BLaER1 (cell line): ENCODE measurements around the gene GPAT2.
A peak's percentile ranks its signal among the peaks of the same experiment; 100 is the strongest.
"Not testable (repeated sequence)": the region's sequence is repeated elsewhere in the genome, so short reads cannot be mapped to it uniquely, and the experiment has no call there.

Source experiments
- H3K27ac ChIP-seq: shearing (Covaris generic); formaldehyde crosslinking; 2 replicates; pipeline ENCODE4 v1.8.1; 2022
- H3K27me3 ChIP-seq: shearing (Covaris generic); formaldehyde crosslinking; 2 replicates; pipeline ENCODE4 v1.8.1; 2022
- H3K36me3 ChIP-seq: shearing (Covaris generic); formaldehyde crosslinking; 2 replicates; pipeline ENCODE4 v1.8.1; 2022
- H3K4me1 ChIP-seq: shearing (Covaris generic); formaldehyde crosslinking; 2 replicates; pipeline ENCODE4 v1.8.1; 2022
- H3K4me2 ChIP-seq: shearing (Covaris generic); formaldehyde crosslinking; 2 replicates; pipeline ENCODE4 v1.8.1; 2022
- H3K4me3 ChIP-seq: shearing (Covaris generic); formaldehyde crosslinking; 2 replicates; pipeline ENCODE4 v1.8.1; 2022
- H3K9ac ChIP-seq: shearing (Covaris generic); formaldehyde crosslinking; 2 replicates; pipeline ENCODE4 v1.8.1; 2022
- H3K9me3 ChIP-seq: shearing (Covaris generic); formaldehyde crosslinking; 2 replicates; pipeline ENCODE4 v1.8.1; 2022
- H4K20me1 ChIP-seq: shearing (Covaris generic); formaldehyde crosslinking; 2 replicates; pipeline ENCODE4 v1.8.1; 2022
- Cebpa-rat ChIP-seq: shearing (Covaris generic); IDR thresholded peaks from 2 replicates; pipeline ENCODE4 v1.8.1; 2022

Gene GPAT2

DNA sequence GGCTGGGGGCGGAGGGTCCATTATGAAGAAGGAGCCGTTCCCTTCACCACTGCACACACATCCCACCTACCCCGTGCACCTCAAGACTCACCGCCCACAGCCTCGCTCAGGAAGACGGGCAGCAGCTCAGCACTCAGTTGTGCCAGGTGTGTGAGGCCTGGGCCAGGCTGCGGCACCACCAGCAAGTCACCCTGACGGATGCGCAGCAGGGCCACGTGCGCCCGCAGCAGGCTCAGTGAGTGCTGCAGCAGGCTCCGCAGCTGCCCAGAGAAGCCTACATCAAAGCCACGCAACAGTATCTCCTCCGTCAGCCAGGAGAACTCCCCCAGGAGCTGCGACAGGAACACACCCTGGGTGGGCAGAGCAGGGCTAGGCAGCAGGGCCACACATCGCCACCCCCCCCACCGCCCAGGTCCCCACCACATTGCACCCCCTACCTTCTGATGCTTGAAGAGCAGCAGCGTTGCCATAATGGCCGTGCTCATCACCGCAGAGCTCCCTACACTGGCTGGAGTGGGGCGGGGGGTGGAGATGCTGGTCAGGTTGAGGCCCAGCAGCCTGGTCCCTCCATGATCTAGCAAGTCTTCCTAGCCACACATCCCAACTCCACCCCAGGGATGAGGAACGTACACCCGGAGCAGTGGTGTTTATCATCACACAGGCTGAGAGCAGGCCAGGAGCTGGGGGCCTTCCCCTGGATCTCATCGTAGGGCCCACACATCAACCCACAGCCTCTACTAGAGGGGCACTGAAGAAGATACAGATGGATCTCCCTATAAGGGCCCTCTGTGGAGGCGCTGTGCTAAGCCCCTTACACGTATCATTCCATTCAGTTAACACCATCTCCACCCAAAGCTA lies 10.2 kb downstream of the GPAT2 start:
- Histone ChIP-seq H4K20me1 (no peaks in the 10 kb centered on the region), H3K4me1 (peaks cover 19% of the 10 kb centered on the region), H3K36me3 (no peaks in the 10 kb centered on the region), H3K4me2 (no peak overlapping the region), H3K9me3 (no peaks in the 10 kb centered on the region), H3K9ac (no peak overlapping the region), H3K4me3 (no peak overlapping the region), H3K27ac (no peak overlapping the region), H3K27me3 (no peaks in the 10 kb centered on the region)
- no peak for TF ChIP-seq Cebpa-rat

DNA sequence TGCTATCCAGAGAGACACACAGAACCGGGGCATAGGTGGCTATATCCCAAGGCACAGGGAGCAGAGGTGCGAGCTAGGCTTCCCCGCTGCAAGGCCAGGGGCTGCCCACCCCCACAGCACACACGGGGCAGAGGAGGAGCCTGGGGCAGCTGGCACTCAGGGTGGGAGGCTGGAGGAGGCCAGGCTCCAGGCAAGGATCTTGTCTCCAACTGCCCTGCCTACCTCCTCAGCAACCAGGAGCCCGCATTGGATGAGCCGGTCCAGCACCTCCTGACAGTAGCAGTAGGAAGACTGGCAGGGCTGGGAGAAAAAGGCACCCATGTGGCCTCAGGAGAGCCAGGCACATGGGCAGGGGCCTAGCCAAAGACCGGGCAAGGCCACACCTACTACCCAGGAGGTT lies 11.0 kb downstream of the GPAT2 start:
- H3K4me2 ChIP-seq, H3K4me3 ChIP-seq, H3K9me3 ChIP-seq, H4K20me1 ChIP-seq, H3K9ac ChIP-seq, H3K27ac ChIP-seq, H3K36me3 ChIP-seq, H3K27me3 ChIP-seq: not testable (repeated sequence)
- peaks cover 23% of the 10 kb centered on the region for H3K4me1 ChIP-seq

DNA sequence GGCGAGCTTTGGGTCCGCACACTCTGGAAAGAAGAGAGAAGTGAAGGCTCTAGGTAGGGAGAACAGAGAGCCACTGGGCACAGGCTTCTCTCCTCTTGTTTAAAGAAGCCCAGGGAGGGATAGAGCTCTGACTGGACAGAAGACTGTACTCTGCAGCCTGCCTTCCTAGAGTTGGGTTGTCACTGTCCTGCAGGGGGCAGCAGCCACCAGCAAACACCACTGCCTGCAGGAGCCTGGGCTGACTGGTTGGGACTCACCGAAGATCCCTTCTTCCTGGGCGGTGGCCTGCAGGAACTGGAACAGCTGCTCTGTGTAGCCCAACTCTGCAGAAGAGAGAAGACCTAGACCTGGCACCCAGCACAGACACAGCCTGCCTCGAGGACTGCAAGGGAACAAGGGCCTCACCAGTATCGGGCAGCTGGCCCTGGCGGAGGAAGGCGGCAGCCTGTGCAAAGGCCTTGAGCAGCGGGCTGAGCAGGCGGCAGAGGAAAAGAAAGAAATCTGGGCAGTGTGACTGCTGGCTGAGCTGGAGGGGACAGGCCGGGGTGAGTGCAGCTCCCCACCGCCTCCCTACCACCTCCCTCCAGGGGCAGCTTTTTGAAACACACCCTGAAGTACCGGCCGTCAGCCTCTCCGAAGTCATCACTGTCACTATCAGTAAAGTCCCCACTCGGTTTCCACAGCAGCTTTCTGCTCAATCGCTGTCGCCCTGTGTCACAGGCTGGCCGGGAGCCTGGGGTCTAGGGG lies 11.8 kb downstream of the GPAT2 start:
- not testable (repeated sequence) for H4K20me1 ChIP-seq, H3K27me3 ChIP-seq, H3K27ac ChIP-seq, H3K36me3 ChIP-seq, H3K9ac ChIP-seq, H3K9me3 ChIP-seq, H3K4me3 ChIP-seq
- H3K4me1 ChIP-seq, result peaks cover 23% of the 10 kb centered on the region
- peak overlapping the region; percentile 37 for H3K4me2 ChIP-seq

DNA sequence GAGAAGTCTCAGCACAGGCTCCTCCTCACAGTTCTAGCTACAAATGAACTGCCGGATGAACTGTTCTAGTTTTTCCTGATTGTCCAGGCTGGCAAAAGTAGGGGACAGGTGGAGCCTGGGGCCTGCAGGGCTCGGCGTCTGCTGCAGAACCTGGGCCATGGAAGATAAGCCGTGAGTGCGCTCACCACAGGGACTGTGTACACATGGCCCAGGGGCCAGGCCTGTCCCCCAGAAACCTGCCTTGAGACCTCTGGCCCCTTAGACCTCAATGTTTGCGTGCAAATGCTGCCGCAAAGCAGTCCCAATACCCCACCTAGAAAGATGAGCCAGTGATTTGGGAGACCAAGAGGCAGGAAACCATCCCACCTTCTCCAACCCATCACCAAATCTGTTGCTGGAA lies 12.6 kb downstream of the GPAT2 start:
- H3K27me3 ChIP-seq, H3K27ac ChIP-seq, H3K4me2 ChIP-seq, H3K36me3 ChIP-seq, H3K4me3 ChIP-seq, H3K9me3 ChIP-seq, H3K9ac ChIP-seq, H4K20me1 ChIP-seq: not testable (repeated sequence)
- peaks cover 23% of the 10 kb centered on the region for H3K4me1 ChIP-seq

DNA sequence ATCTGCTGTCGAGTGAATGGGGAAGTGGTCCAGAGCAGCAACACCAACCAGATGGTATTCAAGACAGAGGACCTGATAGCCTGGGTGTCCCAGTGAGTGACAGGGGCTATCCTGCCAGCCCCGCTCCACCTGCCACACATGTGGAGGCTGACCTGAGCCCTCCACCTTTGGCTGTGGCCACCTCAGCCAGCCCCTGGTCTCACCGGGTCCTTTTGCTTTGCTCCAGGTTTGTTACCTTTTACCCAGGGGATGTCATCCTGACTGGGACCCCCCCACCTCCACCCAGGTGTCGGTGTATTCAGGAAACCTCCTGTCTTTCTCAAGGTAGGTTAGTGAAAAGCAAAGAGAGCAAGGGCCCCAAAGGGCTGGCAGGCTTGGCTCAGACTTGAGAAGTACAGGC lies 13.6 kb downstream of the GPAT2 start:
- H3K9ac ChIP-seq, H3K4me3 ChIP-seq, H3K4me2 ChIP-seq, H3K27ac ChIP-seq, H3K27me3 ChIP-seq, H4K20me1 ChIP-seq, H3K36me3 ChIP-seq, H3K9me3 ChIP-seq: not testable (repeated sequence)
- H3K4me1 ChIP-seq, result peaks cover 23% of the 10 kb centered on the region

DNA sequence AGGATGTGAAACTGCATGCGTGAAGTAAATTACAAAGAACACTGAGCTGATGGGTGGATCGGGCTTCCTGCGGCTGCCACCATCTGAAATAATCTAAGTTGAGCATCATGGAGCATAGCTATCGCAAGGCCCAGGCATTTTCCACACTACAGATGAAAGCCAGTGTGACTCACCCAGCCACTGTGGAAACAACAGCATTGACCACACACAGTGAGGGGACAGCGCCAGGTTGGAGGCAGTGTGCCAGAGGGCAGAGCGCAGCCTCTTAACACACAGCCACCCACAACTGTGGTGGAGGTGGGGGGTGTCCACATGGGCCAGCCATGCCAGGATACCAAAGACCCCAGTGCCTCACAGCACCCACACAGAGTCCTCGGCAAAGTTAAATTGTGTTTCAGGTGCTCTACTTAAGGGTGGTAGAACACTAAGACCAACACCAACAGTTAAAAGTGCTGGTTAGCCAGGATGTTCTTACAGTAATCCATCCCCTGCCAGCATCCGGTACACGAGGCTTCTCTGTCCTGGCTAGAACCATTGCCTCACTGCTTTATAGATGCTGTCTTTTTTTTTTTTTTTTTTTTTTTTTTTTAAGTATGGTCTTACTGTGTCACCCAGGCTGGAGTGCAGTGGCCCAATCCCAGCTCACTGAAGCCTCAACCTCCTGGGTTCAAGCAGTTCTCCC lies 14.7 kb downstream of the GPAT2 start:
- Histone ChIP-seq H3K4me2 (peak overlapping the region; percentile 49), H3K4me1 (peaks cover 23% of the 10 kb centered on the region)
- not testable (repeated sequence) for H4K20me1 ChIP-seq, H3K9me3 ChIP-seq, H3K9ac ChIP-seq, H3K4me3 ChIP-seq, H3K27me3 ChIP-seq, H3K36me3 ChIP-seq, H3K27ac ChIP-seq

DNA sequence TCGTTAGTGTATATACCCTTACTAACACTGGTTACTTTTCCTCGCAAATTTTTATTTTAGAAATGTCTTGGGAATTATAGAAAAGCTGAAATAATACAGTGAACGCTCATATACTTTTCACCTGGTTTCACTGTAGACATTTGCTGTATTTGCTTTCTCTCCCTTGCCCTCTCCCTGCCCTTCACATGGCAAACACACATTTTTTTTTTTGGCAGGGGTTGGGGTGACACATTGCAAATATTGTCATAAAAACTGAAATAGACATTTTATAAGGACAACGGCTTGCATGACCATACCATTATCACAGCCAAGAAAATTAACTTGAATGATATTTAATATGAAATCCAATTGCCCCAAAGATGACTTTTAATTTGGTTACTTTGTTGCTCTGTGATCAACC lies 18.4 kb downstream of the GPAT2 start:
- H3K9ac ChIP-seq, H3K4me3 ChIP-seq, H3K4me2 ChIP-seq, H3K36me3 ChIP-seq, H3K27me3 ChIP-seq, H4K20me1 ChIP-seq, H3K9me3 ChIP-seq, H3K27ac ChIP-seq: not testable (repeated sequence)
- peaks cover 18% of the 10 kb centered on the region for H3K4me1 ChIP-seq

DNA sequence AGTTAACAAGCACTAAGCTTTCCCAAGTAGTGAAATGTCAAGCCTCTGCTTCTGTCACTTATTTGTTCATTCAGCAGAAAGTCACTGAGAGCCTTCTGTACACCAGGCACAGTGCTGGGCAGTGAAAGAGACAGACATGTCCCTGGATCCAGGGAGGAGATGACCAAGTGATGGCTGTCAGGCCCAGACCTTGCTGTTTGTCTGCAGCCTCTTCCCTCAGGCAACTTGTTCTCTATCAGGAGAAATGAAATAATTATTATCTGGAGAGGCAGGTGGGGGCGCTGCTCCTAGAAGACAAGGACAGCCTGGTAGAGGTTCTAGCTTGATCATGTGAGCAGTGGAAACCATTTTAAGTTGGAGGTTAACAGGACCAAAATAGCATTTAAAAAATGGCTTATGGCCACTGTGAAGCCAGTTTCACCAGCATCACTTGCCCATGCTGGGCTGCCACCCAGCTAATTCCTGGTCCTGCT lies 21.9 kb downstream of the GPAT2 start:
- not testable (repeated sequence) for H3K4me3 ChIP-seq, H3K36me3 ChIP-seq, H3K4me2 ChIP-seq, H3K9me3 ChIP-seq, H3K27ac ChIP-seq, H4K20me1 ChIP-seq, H3K27me3 ChIP-seq, H3K9ac ChIP-seq
- H3K4me1 ChIP-seq, result peaks cover 10% of the 10 kb centered on the region

DNA sequence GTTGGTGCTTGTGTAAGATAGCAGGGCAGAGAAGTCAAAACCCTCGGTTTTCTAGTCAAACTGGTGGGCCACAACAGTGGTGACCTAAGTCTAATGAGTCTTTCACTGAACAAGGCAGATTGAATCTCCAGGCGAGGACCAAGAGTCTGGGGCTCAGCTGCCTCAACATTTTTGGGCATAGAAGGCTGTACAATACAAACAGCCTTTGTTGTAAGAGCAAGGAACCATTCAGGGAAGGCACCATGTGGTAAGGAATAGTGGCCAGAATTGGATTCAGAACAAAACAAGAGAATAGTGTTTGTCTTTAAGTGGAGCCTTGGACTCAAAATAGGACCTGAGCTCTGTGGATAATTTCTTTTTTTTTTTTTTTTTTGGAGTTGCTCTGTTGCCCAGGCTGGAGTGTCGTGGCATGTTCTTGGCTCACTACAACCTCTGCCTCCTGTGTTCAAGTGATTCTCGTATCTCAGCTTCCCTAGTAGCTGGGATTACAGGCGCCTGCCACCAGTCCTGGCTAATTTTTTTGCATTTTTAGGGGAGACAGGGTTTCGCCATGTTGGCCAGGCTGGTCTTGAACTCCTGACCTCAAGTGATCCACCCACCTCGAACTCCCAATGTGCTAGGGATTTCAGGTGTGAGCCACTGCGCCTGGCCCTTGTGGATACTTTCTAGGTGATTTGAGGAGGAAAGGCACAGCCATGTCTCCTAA lies 22.5 kb downstream of the GPAT2 start:
- not testable (repeated sequence) for H4K20me1 ChIP-seq, H3K36me3 ChIP-seq, H3K9ac ChIP-seq, H3K9me3 ChIP-seq, H3K4me3 ChIP-seq, H3K27ac ChIP-seq, H3K4me2 ChIP-seq, H3K27me3 ChIP-seq
- H3K4me1 ChIP-seq, result peaks cover 10% of the 10 kb centered on the region

DNA sequence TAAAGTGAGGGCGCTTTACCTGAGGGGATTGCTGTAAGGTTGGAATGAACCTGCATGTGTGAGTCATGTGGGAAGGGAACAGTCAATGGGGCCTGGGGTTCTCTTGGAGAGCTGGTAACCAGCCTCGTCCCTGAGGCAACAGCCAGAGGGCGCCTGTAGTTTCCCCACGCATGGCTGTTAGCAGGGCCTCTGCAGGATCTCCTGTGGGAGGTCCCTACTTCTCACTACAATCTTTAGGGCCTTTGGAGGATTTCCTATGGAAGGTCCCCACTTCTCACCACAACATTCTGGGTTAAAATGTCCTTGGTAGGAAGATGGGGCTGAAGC lies 23.6 kb downstream of the GPAT2 start:
- H3K9ac ChIP-seq, H3K9me3 ChIP-seq, H3K36me3 ChIP-seq, H3K27me3 ChIP-seq, H4K20me1 ChIP-seq, H3K27ac ChIP-seq: not testable (repeated sequence)
- Histone ChIP-seq H3K4me2 (peak overlapping the region; percentile 62), H3K4me3 (0 out of 2 replicates have a peak overlapping the region, but pooled peaks have one; percentile 31), H3K4me1 (peaks cover 10% of the 10 kb centered on the region)

DNA sequence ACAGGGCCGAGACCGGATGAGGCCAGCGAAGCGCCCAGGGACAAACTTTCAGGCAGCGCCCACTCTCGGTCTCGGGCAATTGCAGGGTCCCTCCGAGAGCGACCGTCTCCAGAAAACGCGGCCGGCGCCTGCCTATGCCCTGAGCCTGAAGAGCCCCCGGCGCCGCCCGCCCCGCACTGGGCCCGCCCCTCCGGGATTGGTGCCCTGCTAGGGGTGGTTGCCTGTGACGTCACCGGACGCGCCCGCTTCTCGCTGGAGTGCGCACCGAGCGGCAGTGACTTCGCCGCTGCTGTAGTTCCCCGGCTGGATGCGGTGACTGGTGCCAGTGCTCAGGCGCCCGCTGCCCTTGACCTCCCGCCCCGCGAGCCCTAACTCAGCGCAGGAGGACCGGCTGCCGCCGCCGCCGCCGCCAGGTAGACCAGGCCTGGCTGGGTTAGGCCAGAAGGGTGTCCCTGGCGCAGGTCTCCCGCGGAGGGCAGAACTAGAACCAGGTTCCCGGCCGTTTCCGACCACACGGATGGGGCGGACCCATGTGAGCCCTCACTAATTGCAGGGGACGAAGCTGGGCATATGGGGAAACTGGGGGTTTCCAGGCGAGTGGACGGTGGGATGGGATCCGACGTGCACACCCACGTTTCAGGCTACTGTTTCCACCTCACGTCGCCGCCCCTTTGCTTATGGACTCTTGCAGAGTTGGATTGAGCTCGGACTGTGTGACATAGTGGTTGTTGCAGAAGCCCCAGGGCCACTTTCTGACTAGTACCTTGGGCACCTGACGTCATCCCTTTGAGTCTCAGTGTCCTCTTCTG lies 24.2 kb downstream of the GPAT2 start:
- H3K9ac ChIP-seq, result peak overlapping the region; percentile 68
- not testable (repeated sequence) for H3K9me3 ChIP-seq, H3K36me3 ChIP-seq, H3K27me3 ChIP-seq, H4K20me1 ChIP-seq
- peak overlapping the region; percentile 66 for H3K4me3 ChIP-seq
- H3K27ac ChIP-seq, result 0 out of 2 replicates have a peak overlapping the region, but pooled peaks have one; percentile 30
- H3K4me2 ChIP-seq, result peak overlapping the region; percentile 85
- peaks cover 10% of the 10 kb centered on the region for H3K4me1 ChIP-seq

DNA sequence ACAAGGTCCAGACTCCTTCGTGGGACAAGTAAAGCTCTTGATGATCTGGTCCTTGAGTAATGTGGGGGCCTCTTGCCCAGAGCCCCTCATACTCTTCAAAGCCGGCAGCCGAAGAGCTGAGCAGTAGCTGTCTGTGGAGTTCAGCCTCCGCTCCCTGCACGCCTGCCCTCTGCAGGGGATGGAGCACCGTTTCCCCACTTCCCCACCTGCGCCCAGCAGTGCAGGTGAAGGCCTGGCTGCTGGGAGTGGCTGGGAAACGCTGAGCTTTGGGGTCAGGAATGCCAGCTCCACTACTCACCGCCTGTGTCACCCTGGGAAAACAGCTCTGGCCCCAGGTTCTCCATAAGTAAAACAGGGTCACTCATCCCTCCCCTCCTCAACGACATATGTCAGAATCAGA lies 24.9 kb downstream of the GPAT2 start:
- H3K9me3 ChIP-seq, H3K27me3 ChIP-seq, H3K36me3 ChIP-seq, H4K20me1 ChIP-seq: not testable (repeated sequence)
- H3K4me1 ChIP-seq, result peaks cover 10% of the 10 kb centered on the region
- 0 out of 2 replicates have a peak overlapping the region, but pooled peaks have one; percentile 30 for H3K27ac ChIP-seq
- H3K4me2 ChIP-seq, result peak overlapping the region; percentile 85
- H3K9ac ChIP-seq, result peak overlapping the region; percentile 68
- H3K4me3 ChIP-seq, result peak overlapping the region; percentile 66

DNA sequence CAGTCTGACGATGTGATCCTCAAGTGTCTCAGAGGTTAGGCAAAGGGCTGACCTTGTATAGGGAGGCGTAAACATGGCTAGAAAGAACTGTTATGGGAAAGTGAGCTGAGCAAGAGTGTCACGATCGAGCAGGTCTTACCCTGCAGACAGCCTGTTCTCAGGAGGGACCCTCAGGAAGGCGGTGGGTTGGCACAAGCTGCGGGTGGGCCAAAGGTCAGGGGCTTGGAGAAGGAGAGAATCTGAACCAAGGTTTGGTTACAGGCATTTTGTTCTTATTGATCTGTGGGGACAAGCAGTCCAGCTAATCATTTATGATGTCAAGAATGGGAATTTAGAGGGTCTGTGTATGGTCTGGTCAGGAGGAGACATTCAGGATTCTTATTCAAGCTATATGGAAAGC lies 26.7 kb downstream of the GPAT2 start:
- H3K9me3 ChIP-seq, H3K27me3 ChIP-seq, H3K4me2 ChIP-seq, H3K27ac ChIP-seq, H3K9ac ChIP-seq, H4K20me1 ChIP-seq, H3K36me3 ChIP-seq, H3K4me3 ChIP-seq: not testable (repeated sequence)
- H3K4me1 ChIP-seq, result peaks cover 10% of the 10 kb centered on the region
